Testis (tissue), 2 donors: ENCODE measurements around the gene ABCG1.

ENCODE experiments used
- CTCF ChIP-seq, 3 experiments: fragments of 450-650 bp in 2 of 3; fragments of 200-600 bp in 1 of 3; sonication (generic) in 1 of 3; IDR thresholded peaks; one replicate each; pipeline ENCODE4 v1.5.1; 2016 to 2019; ENCODE audit warnings: antibody characterized with exemption in 3 of 3, mild to moderate bottlenecking in 2 of 3, moderate library complexity in 1 of 3
- POLR2A ChIP-seq: fragments of 450-650 bp; IDR thresholded peaks from one replicate; pipeline ENCODE4 v1.6.1; 2017; ENCODE audit warnings: antibody characterized with exemption, mild to moderate bottlenecking, moderate library complexity

DNA sequence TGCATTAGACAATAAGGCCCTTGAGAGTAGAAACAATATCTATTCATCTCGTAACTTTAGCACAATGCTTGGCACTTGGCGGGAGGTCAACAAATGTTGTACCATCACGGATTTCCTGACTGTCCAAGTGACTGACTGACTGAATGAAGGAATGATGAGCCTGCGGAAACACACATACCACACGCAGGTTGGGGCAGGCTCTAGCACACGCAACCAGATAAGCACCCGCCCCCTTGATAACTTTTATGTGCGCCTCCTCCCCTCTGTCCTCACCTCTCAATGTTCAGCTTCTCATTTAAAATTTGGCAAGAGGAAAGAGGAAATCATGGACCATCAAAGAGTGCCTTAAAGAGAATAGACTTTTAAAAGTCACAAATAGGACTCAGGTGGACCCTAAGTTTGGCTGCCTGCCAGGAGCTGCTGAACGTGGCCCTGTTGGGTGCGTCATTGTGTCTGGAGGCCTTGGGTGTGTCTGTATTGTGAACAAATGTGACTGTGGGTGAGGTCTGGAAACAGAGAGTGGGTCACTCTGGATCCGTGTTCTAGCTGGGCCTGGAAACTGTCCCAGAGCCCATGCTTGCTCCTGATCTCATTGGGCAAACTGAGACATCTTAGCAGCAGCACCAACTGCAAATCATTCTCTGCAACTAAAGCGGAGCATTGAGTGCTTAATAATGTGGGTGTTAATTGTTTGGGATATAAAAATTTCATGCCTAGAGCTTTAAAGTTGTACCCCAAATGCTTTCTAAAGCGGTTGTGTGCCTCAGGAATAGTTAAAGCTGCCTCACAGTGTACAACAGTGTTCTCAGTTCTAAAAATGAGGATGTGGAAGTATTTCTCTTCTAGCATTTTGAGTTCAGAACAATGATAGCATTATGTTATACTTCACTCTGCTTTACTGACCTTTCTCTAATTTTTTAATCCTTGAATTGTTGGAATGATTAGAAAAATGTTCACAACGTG, 47.6 kb upstream of the ABCG1 start:
- TF ChIP-seq CTCF (IDR thresholded peaks at IDR 0.05) (no peak), POLR2A (no peak)
